Measurements from ENCODE around the gene PDE7B.

- TF ChIP-seq CTCF (IDR thresholded peaks at IDR 0.05), result no peak
- TF ChIP-seq POLR2A (IDR thresholded peaks at IDR 0.05), result no peak
These were observed 40.3 kb upstream of the PDE7B start for GRCh38 chr6:135811170-135811569.

All from Peyer's patch (tissue), 4 donors.